ENCODE data around the gene QSER1. TPM values are rescaled to one million over a fixed set of nuclear protein-coding genes. Genes with fewer than 3 reads are reported as not detected.

The QSER1 gene
- total and polyA plus RNA-seq, 9 of the 15 experiments (the other 6 are each of a cell fraction or from before 2014, with no cell fraction given): 5.8 to 33.6 (median 22.3) TPM

GRCh38 chr11:33015621-33016551 is 123.3 kb downstream of the QSER1 start, which contains the start of gene DEPDC7 (continued):
- TF ChIP-seq DEAF1 (CRISPR knock-in tag; IDR thresholded peaks at IDR 0.05) (no peak), HMGN3 (IDR thresholded peaks at IDR 0.05; ENCODE audit: borderline replicate concordance, extremely low read depth, insufficient read length, low read depth, low read length) (peak; percentile 58), MCM7 (IDR thresholded peaks at IDR 0.05) (no peak), L3MBTL2 (IDR thresholded peaks at IDR 0.05) (peak; percentile 98), FOSL1 (tag; conservative IDR thresholded peaks at IDR 0.05) (no peak), PURB (CRISPR knock-in tag; IDR thresholded peaks at IDR 0.05; ENCODE audit: low read depth) (no peak), NKRF (IDR thresholded peaks at IDR 0.05; ENCODE audit: borderline replicate concordance) (no peak), ZC3H11A (IDR thresholded peaks at IDR 0.05; ENCODE audit: low read depth, low read length) (no peak), HDAC3 (IDR thresholded peaks at IDR 0.05; ENCODE audit: borderline replicate concordance, partially characterized antibody) (no peak), KHSRP (IDR thresholded peaks at IDR 0.05) (no peak), IRF9 (tag; IDR thresholded peaks at IDR 0.05) (no peak; the same call in 1 of the 2 replicates), NRF1 (conservative IDR thresholded peaks at IDR 0.05 in 1 of 2, IDR thresholded peaks at IDR 0.05 in 1 of 2) (peak; percentile 81 to 83), GTF3C2 (IDR thresholded peaks at IDR 0.05; ENCODE audit: borderline replicate concordance, extremely low read depth, insufficient read length) (no peak), PTBP1 (IDR thresholded peaks at IDR 0.05; ENCODE audit: low read depth, low read length) (no peak), TRIM28 (IDR thresholded peaks at IDR 0.05) (no peak), ARNT (IDR thresholded peaks at IDR 0.05) (no peak), ELF2 (CRISPR knock-in tag; IDR thresholded peaks at IDR 0.05) (no peak), ZNF224 (CRISPR knock-in tag; IDR thresholded peaks at IDR 0.05) (no peak; the same call in 1 of the 2 replicates), ZNF655 (CRISPR knock-in tag; IDR thresholded peaks at IDR 0.05) (no peak)
